ENCODE data around the gene EXT2. TPM values are rescaled to one million over a fixed set of nuclear protein-coding genes. Genes with fewer than 3 reads are reported as not detected.

The EXT2 gene
- total RNA-seq, 1 donor from 2014 or later = 67.7 TPM

DNA sequence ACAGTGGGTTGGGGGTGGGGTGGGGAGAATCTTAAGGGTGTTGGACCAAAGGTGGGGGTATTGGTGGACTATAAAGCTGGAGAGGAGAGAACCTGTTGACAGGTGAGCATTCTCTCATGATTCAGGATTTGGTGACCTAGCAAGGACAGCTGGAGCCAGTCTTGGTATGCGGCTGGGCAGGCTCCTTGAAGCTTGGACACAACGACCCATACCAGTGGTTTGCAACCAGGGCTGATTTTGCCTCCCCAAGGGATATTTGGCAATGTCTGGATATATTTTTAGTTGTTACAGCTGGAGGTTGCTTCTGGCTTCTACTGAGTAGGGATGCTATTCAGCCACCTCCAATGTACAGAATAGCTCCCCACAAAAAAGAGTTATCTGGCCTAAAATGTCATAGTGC, 5.6 kb downstream of the EXT2 start:
- H3K27ac Mint-ChIP-seq (ENCODE audit: unreplicated experiment) = no peak overlapping the region

DNA sequence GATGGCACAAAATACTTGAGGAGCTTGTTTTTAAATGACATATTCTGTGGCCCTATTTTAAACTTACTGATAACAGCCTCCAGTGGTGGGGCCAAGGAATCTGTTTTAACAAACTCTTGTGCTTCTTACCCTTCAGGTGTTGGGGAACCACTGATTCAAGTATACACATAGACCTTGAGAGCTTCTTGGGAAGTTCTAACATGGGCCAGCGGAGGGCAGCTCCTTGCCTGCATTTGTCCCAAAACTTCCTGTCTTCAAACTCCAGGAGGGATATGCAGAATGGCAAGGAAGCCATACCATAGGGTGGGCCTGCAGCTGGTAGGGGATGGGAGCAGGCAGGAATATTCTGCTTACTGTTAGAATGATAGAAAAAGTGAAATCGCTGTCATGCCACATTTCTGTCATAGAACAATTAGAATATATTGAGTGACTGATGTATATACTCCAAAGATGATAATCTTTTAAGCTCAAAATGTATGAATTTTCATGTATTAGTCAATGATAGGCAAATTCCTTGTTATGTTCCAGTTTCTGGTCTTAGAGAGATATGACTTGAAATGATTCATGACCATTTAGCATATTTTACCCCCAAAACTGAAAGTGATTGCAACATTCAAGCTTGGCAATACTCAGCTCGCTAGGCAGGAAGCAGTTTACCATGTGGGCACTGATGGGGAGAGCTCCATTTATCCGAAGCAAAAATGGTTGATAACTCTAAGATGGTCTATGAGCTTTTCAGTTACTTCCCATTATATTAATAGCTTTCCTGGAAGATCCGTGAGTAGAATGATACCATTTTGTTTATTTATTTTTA, 9.2 kb downstream of the EXT2 start:
- Histone ChIP-seq H3K9ac (ENCODE audit: low read length) (no peak overlapping the region), H3K27me3 (ENCODE audit: insufficient read depth, low read length) (no peaks in the 10 kb centered on the region), H3K9me3 (ENCODE audit: insufficient read depth, low read depth, low read length) (no peaks in the 10 kb centered on the region), H3K79me2 (ENCODE audit: insufficient read depth, low read length) (peaks cover 30% of the 10 kb centered on the region), H2AFZ (ENCODE audit: low read depth, low read length) (no peak overlapping the region), H4K20me1 (ENCODE audit: insufficient read depth, low read length) (peaks cover 50% of the 10 kb centered on the region), H3K4me1 (ENCODE audit: insufficient read depth, low read length) (no peaks in the 10 kb centered on the region), H3K4me2 (ENCODE audit: low read length) (no peak overlapping the region), H3K27ac (ENCODE audit: low read depth, low read length) (no peak overlapping the region), H3K4me3 (ENCODE audit: insufficient read depth, low read depth, low read length) (no peak overlapping the region), H3K36me3 (ENCODE audit: insufficient read depth, low read length) (peaks cover 3% of the 10 kb centered on the region)
- Mint-ChIP-seq H3K27ac (ENCODE audit: unreplicated experiment) (no peak overlapping the region), H3K36me3 (ENCODE audit: low read depth, unreplicated experiment) (peaks cover 8% of the 10 kb centered on the region), H3K27me3 (ENCODE audit: low read depth, unreplicated experiment) (no peaks in the 10 kb centered on the region), H3K4me3 (ENCODE audit: unreplicated experiment) (no peak overlapping the region), H3K4me1 (ENCODE audit: low read depth, unreplicated experiment) (no peaks in the 10 kb centered on the region), H3K9me3 (ENCODE audit: unreplicated experiment) (no peaks in the 10 kb centered on the region)
- no peak for TF ChIP-seq EZH2 (IDR thresholded peaks at IDR 0.05; ENCODE audit: insufficient read depth, low read length)
- no peak for TF ChIP-seq CTCF (IDR thresholded peaks at IDR 0.05; ENCODE audit: insufficient read depth, low read depth, low read length)
- no peak for DNase-seq (ENCODE audit: low read depth)
- FAIRE-seq = no peak

More for the DNA sequence above, 5.6 kb downstream of the EXT2 start:
- Histone ChIP-seq H3K4me2 (ENCODE audit: low read length) (no peak overlapping the region), H3K27ac (ENCODE audit: low read depth, low read length) (no peak overlapping the region), H3K4me3 (ENCODE audit: insufficient read depth, low read depth, low read length) (no peak overlapping the region), H2AFZ (ENCODE audit: low read depth, low read length) (no peak overlapping the region), H4K20me1 (ENCODE audit: insufficient read depth, low read length) (peaks cover 67% of the 10 kb centered on the region), H3K9ac (ENCODE audit: low read length) (no peak overlapping the region), H3K36me3 (ENCODE audit: insufficient read depth, low read length) (no peaks in the 10 kb centered on the region), H3K27me3 (ENCODE audit: insufficient read depth, low read length) (no peaks in the 10 kb centered on the region), H3K4me1 (ENCODE audit: insufficient read depth, low read length) (peaks cover 6% of the 10 kb centered on the region), H3K9me3 (ENCODE audit: insufficient read depth, low read depth, low read length) (no peaks in the 10 kb centered on the region), H3K79me2 (ENCODE audit: insufficient read depth, low read length) (peaks cover 49% of the 10 kb centered on the region)
- Mint-ChIP-seq H3K4me1 (ENCODE audit: low read depth, unreplicated experiment) (no peaks in the 10 kb centered on the region), H3K4me3 (ENCODE audit: unreplicated experiment) (no peak overlapping the region), H3K9me3 (ENCODE audit: unreplicated experiment) (no peaks in the 10 kb centered on the region), H3K27me3 (ENCODE audit: low read depth, unreplicated experiment) (no peaks in the 10 kb centered on the region), H3K36me3 (ENCODE audit: low read depth, unreplicated experiment) (peaks cover 4% of the 10 kb centered on the region)
- FAIRE-seq (no peak), DNase-seq (ENCODE audit: low read depth) (no peak)
- TF ChIP-seq EZH2 (IDR thresholded peaks at IDR 0.05; ENCODE audit: insufficient read depth, low read length) (no peak), CTCF (IDR thresholded peaks at IDR 0.05; ENCODE audit: insufficient read depth, low read depth, low read length) (no peak)

DNA sequence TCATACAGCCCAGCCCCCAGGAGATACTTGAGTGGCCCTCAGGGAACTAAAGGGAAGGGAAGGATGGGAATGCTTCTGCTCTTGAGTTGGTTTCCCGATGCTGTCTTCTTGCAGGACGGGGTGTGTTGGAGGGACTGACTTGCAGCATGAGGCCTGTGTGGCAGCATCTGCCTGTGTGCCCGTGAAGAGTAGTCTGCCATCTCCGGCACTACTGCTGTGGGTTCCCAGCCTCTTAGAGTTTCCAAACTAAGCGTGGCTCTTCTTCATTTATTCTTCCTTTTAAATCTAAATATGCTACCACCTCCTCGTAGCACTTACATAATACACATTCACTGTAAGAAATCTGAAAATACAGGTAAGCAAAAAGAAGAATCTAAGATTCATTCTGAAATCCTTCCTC, 12.8 kb downstream of the EXT2 start:
- Mint-ChIP-seq H3K27ac (ENCODE audit: unreplicated experiment) (no peak overlapping the region), H3K36me3 (ENCODE audit: low read depth, unreplicated experiment) (peaks cover 6% of the 10 kb centered on the region), H3K4me1 (ENCODE audit: low read depth, unreplicated experiment) (peaks cover 5% of the 10 kb centered on the region), H3K4me3 (ENCODE audit: unreplicated experiment) (no peak overlapping the region), H3K9me3 (ENCODE audit: unreplicated experiment) (no peaks in the 10 kb centered on the region), H3K27me3 (ENCODE audit: low read depth, unreplicated experiment) (no peaks in the 10 kb centered on the region)
- FAIRE-seq (no peak), DNase-seq (ENCODE audit: low read depth) (no peak)
- H3K4me1 ChIP-seq (ENCODE audit: insufficient read depth, low read length) = peaks cover 6% of the 10 kb centered on the region
- no peak overlapping the region for H3K9ac ChIP-seq (ENCODE audit: low read length)
- no peaks in the 10 kb centered on the region for H3K27me3 ChIP-seq (ENCODE audit: insufficient read depth, low read length)
- H3K36me3 ChIP-seq (ENCODE audit: insufficient read depth, low read length) = peaks cover 3% of the 10 kb centered on the region
- no peaks in the 10 kb centered on the region for H3K9me3 ChIP-seq (ENCODE audit: insufficient read depth, low read depth, low read length)
- no peak overlapping the region for H3K27ac ChIP-seq (ENCODE audit: low read depth, low read length)
- no peak overlapping the region for H3K4me3 ChIP-seq (ENCODE audit: insufficient read depth, low read depth, low read length)
- H4K20me1 ChIP-seq (ENCODE audit: insufficient read depth, low read length) = peaks cover 41% of the 10 kb centered on the region
- H3K79me2 ChIP-seq (ENCODE audit: insufficient read depth, low read length) = no peaks in the 10 kb centered on the region
- H2AFZ ChIP-seq (ENCODE audit: low read depth, low read length) = no peak overlapping the region
- TF ChIP-seq CTCF (IDR thresholded peaks at IDR 0.05; ENCODE audit: insufficient read depth, low read depth, low read length) (no peak), EZH2 (IDR thresholded peaks at IDR 0.05; ENCODE audit: insufficient read depth, low read length) (no peak)
- H3K4me2 ChIP-seq (ENCODE audit: low read length) = no peak overlapping the region

Data from astrocyte (in vitro differentiated cells and primary cell).